HFFc6 (cell line): ENCODE data around the gene PRIM1. TPM values are rescaled to one million over a fixed set of nuclear protein-coding genes. Genes with fewer than 3 reads are reported as not detected.

Source experiments
- DNase-seq: peaks from one replicate; pipeline ENCODE4 v3.0.0-alpha.2; 2018
- H3K27ac Mint-ChIP-seq: 2 replicates; pipeline ENCODE4 v1.8.0; 2020; ENCODE audit warnings: mild to moderate bottlenecking, mixed read lengths
- H3K27me3 Mint-ChIP-seq: 2 replicates; pipeline ENCODE4 v1.8.0; 2021; ENCODE audit warnings: mild to moderate bottlenecking, moderate library complexity, mixed read lengths; ENCODE audit not compliant: insufficient read depth
- H3K36me3 Mint-ChIP-seq: 2 replicates; pipeline ENCODE4 v1.8.0; 2021; ENCODE audit warnings: low read depth, mixed read lengths
- H3K4me1 Mint-ChIP-seq: 2 replicates; pipeline ENCODE4 v1.8.0; 2020; ENCODE audit warnings: low read depth, mixed read lengths
- H3K4me3 Mint-ChIP-seq: 2 replicates; pipeline ENCODE4 v1.8.0; 2020; ENCODE audit warnings: mild to moderate bottlenecking, moderate library complexity, mixed read lengths
- H3K9me3 Mint-ChIP-seq: 2 replicates; pipeline ENCODE4 v1.8.0; 2020; ENCODE audit warnings: mild to moderate bottlenecking, mixed read lengths
- CTCF ChIP-seq: fragments of 200-600 bp; sonication (generic); IDR thresholded peaks from 2 replicates; pipeline ENCODE4 v1.5.0; 2021; ENCODE audit warnings: antibody characterized with exemption, mild to moderate bottlenecking
- total RNA-seq, 6 experiments: library from RNA; stranded (reverse); fragmentation: NEBNext Ultra II Directional; extraction: Animal tissue kit (Norgen Biotek cat#: 25700); gene quantifications; 2 replicates in 1 of 6; 3 replicates in 5 of 6; pipeline ENCODE4 v1.2.3, GENCODE V29; 2021

Gene PRIM1
- total RNA-seq, 6 experiments from 2014 or later = 5.8 to 13.1 (median 10.7) TPM

- no peak for TF ChIP-seq CTCF
- peaks cover 8% of the 10 kb centered on the region for H3K27me3 Mint-ChIP-seq
- H3K9me3 Mint-ChIP-seq = no peaks in the 10 kb centered on the region
- peaks cover 56% of the 10 kb centered on the region for H3K36me3 Mint-ChIP-seq
- no peak for DNase-seq
- H3K4me3 Mint-ChIP-seq = peak overlapping the region; percentile 100; the same call in 1 of the 2 replicates
- peak overlapping the region; percentile 57 for H3K27ac Mint-ChIP-seq
- H3K4me1 Mint-ChIP-seq = peaks cover 70% of the 10 kb centered on the region
These were observed 31.4 kb downstream of the PRIM1 start for GRCh38 chr12:56720731-56721151.

- Mint-ChIP-seq H3K27me3 (peaks cover 2% of the 10 kb centered on the region; the same call in 1 of the 2 replicates), H3K4me1 (peaks cover 78% of the 10 kb centered on the region), H3K27ac (peak overlapping the region; percentile 64), H3K9me3 (no peaks in the 10 kb centered on the region), H3K36me3 (peaks cover 60% of the 10 kb centered on the region), H3K4me3 (no peak overlapping the region)
- no peak for TF ChIP-seq CTCF
- DNase-seq = no peak
These were observed 33.1 kb downstream of the PRIM1 start for GRCh38 chr12:56719056-56719455.

GRCh38 chr12:56718636-56719035, 33.5 kb downstream of the PRIM1 start:
- H3K4me3 Mint-ChIP-seq = no peak overlapping the region

GRCh38 chr12:56718149-56718548, 34.0 kb downstream of the PRIM1 start:
- H3K27ac Mint-ChIP-seq = no peak overlapping the region
- no peak for DNase-seq
- peaks cover 59% of the 10 kb centered on the region for H3K36me3 Mint-ChIP-seq
- TF ChIP-seq CTCF = no peak
- H3K4me3 Mint-ChIP-seq = no peak overlapping the region
- no peaks in the 10 kb centered on the region for H3K9me3 Mint-ChIP-seq
- peaks cover 69% of the 10 kb centered on the region for H3K4me1 Mint-ChIP-seq
- peaks cover 2% of the 10 kb centered on the region; the same call in 1 of the 2 replicates for H3K27me3 Mint-ChIP-seq

More at GRCh38 chr12:56718636-56719035, 33.5 kb downstream of the PRIM1 start:
- peaks cover 74% of the 10 kb centered on the region for H3K4me1 Mint-ChIP-seq
- peaks cover 59% of the 10 kb centered on the region for H3K36me3 Mint-ChIP-seq
- DNase-seq = no peak
- no peaks in the 10 kb centered on the region for H3K9me3 Mint-ChIP-seq
- H3K27ac Mint-ChIP-seq = peak overlapping the region; percentile 64
- no peak for TF ChIP-seq CTCF
- H3K27me3 Mint-ChIP-seq = peaks cover 2% of the 10 kb centered on the region; the same call in 1 of the 2 replicates

GRCh38 chr12:56716933-56717880, 34.9 kb downstream of the PRIM1 start:
- Mint-ChIP-seq H3K27ac (peak overlapping the region; percentile 37), H3K36me3 (peaks cover 59% of the 10 kb centered on the region), H3K4me3 (no peak overlapping the region), H3K27me3 (peaks cover 2% of the 10 kb centered on the region; the same call in 1 of the 2 replicates), H3K9me3 (no peaks in the 10 kb centered on the region), H3K4me1 (peaks cover 60% of the 10 kb centered on the region)
- DNase-seq = no peak
- TF ChIP-seq CTCF = no peak
